GM12878 (cell line): Measurements from ENCODE around the gene WNT3A. TPM values are rescaled to one million over a fixed set of nuclear protein-coding genes. Genes with fewer than 3 reads are reported as not detected.

Experiments used
- ATF7 ChIP-seq: fragments of 450-650 bp; IDR thresholded peaks from 2 replicates; pipeline ENCODE4 v1.6.1; 2016; ENCODE audit warnings: low read depth, mild to moderate bottlenecking
- BCL11A ChIP-seq: IDR thresholded peaks from 2 replicates; pipeline ENCODE4 v1.6.1; 2011; ENCODE audit warnings: low read depth, low read length
- BHLHE40 ChIP-seq, 2 experiments: fragments of 450-650 bp in 1 of 2; IDR thresholded peaks; 2 replicates each; pipeline ENCODE4 v1.6.1; 2011 to 2017; ENCODE audit warnings: low read depth in 2 of 2, borderline replicate concordance in 1 of 2, improper control_type of control experiment in 1 of 2, low read length in 1 of 2, mild to moderate bottlenecking in 1 of 2
- BRCA1 ChIP-seq: IDR thresholded peaks from 2 replicates; pipeline ENCODE4 v1.6.1; 2011; ENCODE audit warnings: low read depth, low read length, improper control_type of control experiment
- CEBPB ChIP-seq, 2 experiments: fragments of 150-350 bp in 1 of 2; IDR thresholded peaks; 2 replicates each; pipeline ENCODE4 v1.6.1; 2012 to 2014; ENCODE audit warnings: low read depth in 2 of 2, low read length in 2 of 2, borderline replicate concordance in 1 of 2, inconsistent platforms in 1 of 2
- FOS ChIP-seq: IDR thresholded peaks from 3 replicates; pipeline ENCODE4 v1.6.1; 2011; ENCODE audit warnings: borderline replicate concordance; ENCODE audit not compliant: insufficient read length; ENCODE audit errors: extremely low read depth
- GATAD2B ChIP-seq: fragments of 450-650 bp; conservative IDR thresholded peaks from 2 replicates; pipeline ENCODE4 v1.6.1; 2017; ENCODE audit warnings: low read depth, mild to moderate bottlenecking, moderate library complexity
- HCFC1 ChIP-seq: fragments of 150-350 bp; IDR thresholded peaks from 2 replicates; pipeline ENCODE4 v1.6.1; 2014; ENCODE audit warnings: low read length
- MXI1 ChIP-seq: fragments of 150-350 bp; IDR thresholded peaks from 2 replicates; pipeline ENCODE4 v1.6.1; 2011; ENCODE audit warnings: low read depth, mild to moderate bottlenecking, inconsistent platforms, low read length, improper control_type of control experiment
- MYB ChIP-seq: fragments of 150-350 bp; IDR thresholded peaks from 2 replicates; pipeline ENCODE4 v1.6.1; 2014; ENCODE audit warnings: mild to moderate bottlenecking, low read depth, low read length, borderline replicate concordance
- PKNOX1 ChIP-seq: fragments of 450-650 bp; IDR thresholded peaks from 2 replicates; pipeline ENCODE4 v1.6.1; 2016; ENCODE audit warnings: mild to moderate bottlenecking
- RB1 ChIP-seq: fragments of 450-650 bp; formaldehyde crosslinking; IDR thresholded peaks from 2 replicates; pipeline ENCODE4 v1.6.1; 2017; ENCODE audit warnings: mild to moderate bottlenecking, borderline replicate concordance
- RFX5 ChIP-seq: IDR thresholded peaks from 2 replicates; pipeline ENCODE4 v1.6.1; 2011; ENCODE audit warnings: low read depth, low read length, improper control_type of control experiment
- SIN3A ChIP-seq: IDR thresholded peaks from 2 replicates; pipeline ENCODE4 v1.6.1; 2012; ENCODE audit warnings: low read depth, low read length, improper control_type of control experiment
- SMARCA5 ChIP-seq: fragments of 450-650 bp; IDR thresholded peaks from 2 replicates; pipeline ENCODE4 v1.6.1; 2017; ENCODE audit warnings: mild to moderate bottlenecking
- SRF ChIP-seq, 2 experiments: IDR thresholded peaks; 2 replicates each; pipeline ENCODE4 v1.6.1; 2011; ENCODE audit warnings: low read depth in 2 of 2, low read length in 2 of 2, mild to moderate bottlenecking in 1 of 2, moderate library complexity in 1 of 2
- TARDBP ChIP-seq: IDR thresholded peaks from 2 replicates; pipeline ENCODE4 v1.6.1; 2016; ENCODE audit warnings: borderline replicate concordance
- YBX1 ChIP-seq: fragments of 450-650 bp; IDR thresholded peaks from 2 replicates; pipeline ENCODE4 v1.6.1; 2016; ENCODE audit warnings: antibody characterized with exemption
- ZZZ3 ChIP-seq: IDR thresholded peaks from 2 replicates; pipeline ENCODE4 v1.6.1; 2011; ENCODE audit warnings: low read depth; ENCODE audit not compliant: control insufficient read depth, insufficient read length
- polyA plus RNA-seq, 11 experiments: library from polyadenylated mRNA; depleted of rRNA in 4 of 11; unstranded in 6 of 11; stranded (reverse) in 5 of 11; fragments of >200 nt; fragmentation: Nextera tagmentation in 4 of 11; fragmentation: Illumina TruSeq in 1 of 11; extraction: Ambion mirVana in 4 of 11; extraction: Trizol in 1 of 11; gene quantifications; 1 replicate in 1 of 11; 2 replicates in 10 of 11; pipeline versions ENCODE4 v1.2.1 to v1.2.3, GENCODE V29; 2011 to 2016; ENCODE audit warnings: inconsistent platforms in 2 of 11, missing spikeins in 2 of 11, low read depth in 1 of 11
- total RNA-seq, 4 experiments: library from RNA; depleted of rRNA in 3 of 4; stranded (reverse); fragments of >200 nt in 3 of 4; fragmentation: Illumina TruSeq in 1 of 4; extraction: Trizol in 1 of 4; gene quantifications; 2 replicates each; pipeline versions ENCODE4 v1.2.1 to v1.2.3, GENCODE V29; 2013 to 2021
- TF ChIP-seq, protein P1 (sequence below): fragments of 450-650 bp; formaldehyde crosslinking; IDR thresholded peaks from 2 replicates; pipeline ENCODE4 v1.4.0; 2022; ENCODE audit warnings: mild to moderate bottlenecking, moderate library complexity
- TF ChIP-seq, protein P2 (sequence below): fragments of 450-650 bp; conservative IDR thresholded peaks from 2 replicates; pipeline ENCODE4 v1.6.1; 2017; ENCODE audit warnings: mild to moderate bottlenecking, moderate library complexity

The WNT3A gene
- total and polyA plus RNA-seq, 10 of the 15 experiments (the other 5 are each of a cell fraction or from before 2014, with no cell fraction given): 0.16 TPM; not detected in 9

- TF ChIP-seq, protein P1, sequence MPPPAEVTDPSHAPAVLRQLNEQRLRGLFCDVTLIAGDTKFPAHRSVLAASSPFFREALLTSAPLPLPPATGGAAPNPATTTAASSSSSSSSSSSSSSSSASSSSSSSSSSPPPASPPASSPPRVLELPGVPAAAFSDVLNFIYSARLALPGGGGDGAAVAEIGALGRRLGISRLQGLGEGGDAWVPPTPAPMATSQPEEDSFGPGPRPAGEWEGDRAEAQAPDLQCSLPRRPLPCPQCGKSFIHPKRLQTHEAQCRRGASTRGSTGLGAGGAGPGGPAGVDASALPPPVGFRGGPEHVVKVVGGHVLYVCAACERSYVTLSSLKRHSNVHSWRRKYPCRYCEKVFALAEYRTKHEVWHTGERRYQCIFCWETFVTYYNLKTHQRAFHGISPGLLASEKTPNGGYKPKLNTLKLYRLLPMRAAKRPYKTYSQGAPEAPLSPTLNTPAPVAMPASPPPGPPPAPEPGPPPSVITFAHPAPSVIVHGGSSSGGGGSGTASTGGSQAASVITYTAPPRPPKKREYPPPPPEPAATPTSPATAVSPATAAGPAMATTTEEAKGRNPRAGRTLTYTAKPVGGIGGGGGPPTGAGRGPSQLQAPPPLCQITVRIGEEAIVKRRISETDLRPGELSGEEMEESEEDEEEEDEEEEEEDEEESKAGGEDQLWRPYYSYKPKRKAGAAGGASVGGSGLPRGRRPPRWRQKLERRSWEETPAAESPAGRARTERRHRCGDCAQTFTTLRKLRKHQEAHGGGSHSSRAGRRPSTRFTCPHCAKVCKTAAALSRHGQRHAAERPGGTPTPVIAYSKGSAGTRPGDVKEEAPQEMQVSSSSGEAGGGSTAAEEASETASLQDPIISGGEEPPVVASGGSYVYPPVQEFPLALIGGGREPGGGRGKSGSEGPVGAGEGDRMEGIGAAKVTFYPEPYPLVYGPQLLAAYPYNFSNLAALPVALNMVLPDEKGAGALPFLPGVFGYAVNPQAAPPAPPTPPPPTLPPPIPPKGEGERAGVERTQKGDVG (CRISPR knock-in tag): no peak
- TF ChIP-seq BRCA1: peak; percentile 54
- TF ChIP-seq FOS: no peak
- TF ChIP-seq HCFC1: peak; percentile 74
- 0 out of 2 replicates have a peak, but pooled peaks have one; percentile 65 for TF ChIP-seq TARDBP
- no peak for TF ChIP-seq CEBPB (IDR thresholded peaks at IDR 0.05; ENCODE audit: borderline replicate concordance in 1 of 2, low read depth in 2 of 2, low read length in 2 of 2)
- no peak for TF ChIP-seq YBX1
- TF ChIP-seq SMARCA5: peak; percentile 52; the same call in 1 of the 2 replicates
- no peak for TF ChIP-seq ZZZ3
- peak; percentile 58 to 89 for TF ChIP-seq SRF (IDR thresholded peaks at IDR 0.05; ENCODE audit: low read depth in 2 of 2, low read length in 2 of 2)
- TF ChIP-seq BHLHE40 (IDR thresholded peaks at IDR 0.05; ENCODE audit: borderline replicate concordance in 1 of 2, low read depth in 2 of 2, low read length in 1 of 2): peak in 1 of 2 experiments; percentile 71; a peak in 2 of 4 replicates
- peak; percentile 92 for TF ChIP-seq GATAD2B
- no peak for TF ChIP-seq MYB
- peak; percentile 83 for TF ChIP-seq MXI1
- TF ChIP-seq, protein P2, sequence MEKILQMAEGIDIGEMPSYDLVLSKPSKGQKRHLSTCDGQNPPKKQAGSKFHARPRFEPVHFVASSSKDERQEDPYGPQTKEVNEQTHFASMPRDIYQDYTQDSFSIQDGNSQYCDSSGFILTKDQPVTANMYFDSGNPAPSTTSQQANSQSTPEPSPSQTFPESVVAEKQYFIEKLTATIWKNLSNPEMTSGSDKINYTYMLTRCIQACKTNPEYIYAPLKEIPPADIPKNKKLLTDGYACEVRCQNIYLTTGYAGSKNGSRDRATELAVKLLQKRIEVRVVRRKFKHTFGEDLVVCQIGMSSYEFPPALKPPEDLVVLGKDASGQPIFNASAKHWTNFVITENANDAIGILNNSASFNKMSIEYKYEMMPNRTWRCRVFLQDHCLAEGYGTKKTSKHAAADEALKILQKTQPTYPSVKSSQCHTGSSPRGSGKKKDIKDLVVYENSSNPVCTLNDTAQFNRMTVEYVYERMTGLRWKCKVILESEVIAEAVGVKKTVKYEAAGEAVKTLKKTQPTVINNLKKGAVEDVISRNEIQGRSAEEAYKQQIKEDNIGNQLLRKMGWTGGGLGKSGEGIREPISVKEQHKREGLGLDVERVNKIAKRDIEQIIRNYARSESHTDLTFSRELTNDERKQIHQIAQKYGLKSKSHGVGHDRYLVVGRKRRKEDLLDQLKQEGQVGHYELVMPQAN: peak; percentile 88
- peak; percentile 67 for TF ChIP-seq ATF7
- TF ChIP-seq RB1: peak; percentile 97; the same call in 1 of the 2 replicates
- TF ChIP-seq PKNOX1: peak; percentile 48; the same call in 1 of the 2 replicates
- peak; percentile 79; the same call in 1 of the 2 replicates for TF ChIP-seq SIN3A
- no peak for TF ChIP-seq BCL11A
- peak; percentile 62; the same call in 1 of the 2 replicates for TF ChIP-seq RFX5
Measured at GRCh38 chr1:228102791-228103620, 96.2 kb downstream of the WNT3A start, which contains the start of gene C1orf35 (continued).
